K562 treated with DMSO at 1 percent for 48 hours (cell line): ENCODE results near the gene ZNF343. TPM values are rescaled to one million over a fixed set of nuclear protein-coding genes. Genes with fewer than 3 reads are reported as not detected.

Experiments
- total RNA-seq: library from RNA; unstranded; fragments of 300-600 nt; gene quantifications from 2 replicates; pipeline ENCODE4 v1.2.3, GENCODE V29; 2022; ENCODE audit warnings: low replicate concordance; ENCODE audit errors: extremely low read depth

Gene ZNF343
- total RNA-seq, result not detected in 2 replicates

GRCh38 chr20:2508631-2509467, at the start of gene ZNF343:
ZNF343 (minus strand) TSS chr20:2508915; CDS start chr20:2493895, 15,020 bp downstream.

GRCh38 chr20:2536560-2536986, 27.9 kb upstream of the ZNF343 start, which contains the start of gene TMC2:
TMC2 (plus strand) TSS chr20:2536573; CDS start chr20:2536622, 49 bp downstream.

GRCh38 chr20:2470423-2471193, 38.1 kb downstream of the ZNF343 start, which contains the start of gene SNRPB:
SNRPB (minus strand) TSS chr20:2470789; CDS start chr20:2470690, 99 bp downstream.

Other genes starting within 250 kb of the ZNF343 start
- gene TGM3, start 212.9 kb downstream of the ZNF343 start, total RNA-seq, result not detected in 2 replicates
- not detected in 2 replicates for gene TGM6, start 128.0 kb downstream of the ZNF343 start, total RNA-seq
- not detected in 2 replicates for gene SNRPB, start 38.1 kb downstream of the ZNF343 start, total RNA-seq
- not detected in 2 replicates for gene TMC2, start 27.7 kb upstream of the ZNF343 start, total RNA-seq
- not detected in 2 replicates for gene NOP56, start 143.7 kb upstream of the ZNF343 start, total RNA-seq
- not detected in 2 replicates for gene IDH3B, start 155.3 kb upstream of the ZNF343 start, total RNA-seq
- gene EBF4, start 183.9 kb upstream of the ZNF343 start, total RNA-seq, result not detected in 2 replicates